Measurements from ENCODE around the gene PCGF1. TPM values are rescaled to one million over a fixed set of nuclear protein-coding genes. Genes with fewer than 3 reads are reported as not detected.

Gene PCGF1
- total and polyA plus RNA-seq, 2 of the 13 experiments (the other 11 are each of a cell fraction or from before 2014, with no cell fraction given), result 20.4 to 22.6 TPM

DNA sequence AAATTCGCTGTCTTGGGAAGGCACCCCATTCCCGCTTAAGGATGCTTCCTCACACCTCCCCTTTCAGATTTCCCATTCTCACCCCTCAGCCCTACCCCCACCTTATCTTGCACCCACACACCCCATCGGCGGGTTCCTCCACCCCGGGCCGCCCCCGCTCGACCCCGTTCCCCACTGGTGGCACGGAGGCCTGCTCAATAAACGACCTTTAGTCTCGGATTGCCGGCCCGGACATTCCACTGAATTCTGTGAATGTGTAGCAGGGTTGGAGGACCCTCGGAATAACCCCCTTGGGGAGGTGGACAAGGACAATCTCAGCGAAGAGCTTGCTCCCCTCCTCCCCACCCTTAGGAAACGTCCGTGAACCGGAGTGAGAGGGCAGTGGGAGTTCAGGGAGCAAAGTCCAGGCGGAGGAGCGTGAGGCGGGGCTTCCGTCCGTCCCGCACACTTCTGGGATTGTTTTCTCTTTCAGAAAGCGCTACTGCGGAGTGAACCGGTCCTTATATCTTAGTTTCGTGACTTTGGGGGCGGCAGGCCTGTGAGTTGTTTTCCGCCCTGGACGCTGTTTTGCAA lies 5.3 kb downstream of the PCGF1 start (continued):
- TF ChIP-seq ZNF775 (CRISPR knock-in tag; IDR thresholded peaks at IDR 0.05; ENCODE audit: borderline replicate concordance) (no peak), PBX2 (CRISPR knock-in tag; IDR thresholded peaks at IDR 0.05) (no peak), ZNF333 (CRISPR knock-in tag; IDR thresholded peaks at IDR 0.05; ENCODE audit: borderline replicate concordance) (no peak), ZNF660 (CRISPR knock-in tag; IDR thresholded peaks at IDR 0.05; ENCODE audit: borderline replicate concordance, low read depth) (no peak), HNRNPLL (IDR thresholded peaks at IDR 0.05; ENCODE audit: low read depth, low read length, poor library complexity, severe bottlenecking) (peak; percentile 82), SKIL (CRISPR knock-in tag; IDR thresholded peaks at IDR 0.05; ENCODE audit: borderline replicate concordance) (peak; percentile 94), PLSCR1 (CRISPR knock-in tag; IDR thresholded peaks at IDR 0.05; ENCODE audit: borderline replicate concordance) (no peak), ZNF557 (CRISPR knock-in tag; IDR thresholded peaks at IDR 0.05) (peak; percentile 72; the same call in 1 of the 2 replicates), AHDC1 (CRISPR knock-in tag; IDR thresholded peaks at IDR 0.05; ENCODE audit: borderline replicate concordance) (peak; percentile 55; the same call in 1 of the 2 replicates), ZNF816 (CRISPR knock-in tag; IDR thresholded peaks at IDR 0.05; ENCODE audit: borderline replicate concordance) (no peak), TBL1XR1 (IDR thresholded peaks at IDR 0.05; ENCODE audit: borderline replicate concordance, low read length, partially characterized antibody) (peak; percentile 53), ATF1 (CRISPR knock-in tag; IDR thresholded peaks at IDR 0.05) (no peak), HOXA5 (CRISPR knock-in tag; IDR thresholded peaks at IDR 0.05) (peak; percentile 85), ZFP90 (CRISPR knock-in tag; IDR thresholded peaks at IDR 0.05; ENCODE audit: borderline replicate concordance) (no peak), FOXM1 (CRISPR knock-in tag; IDR thresholded peaks at IDR 0.05) (no peak), AKAP8 (CRISPR knock-in tag; IDR thresholded peaks at IDR 0.05) (no peak; the same call in 1 of the 2 replicates), ZNF839 (CRISPR knock-in tag; IDR thresholded peaks at IDR 0.05; ENCODE audit: borderline replicate concordance) (no peak)
- TF ChIP-seq, protein P1, sequence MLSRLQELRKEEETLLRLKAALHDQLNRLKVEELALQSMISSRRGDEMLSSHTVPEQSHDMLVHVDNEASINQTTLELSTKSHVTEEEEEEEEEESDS (CRISPR knock-in tag; IDR thresholded peaks at IDR 0.05; ENCODE audit: borderline replicate concordance), result no peak
